Natural killer cell treated with Interleukin-12 subunit alpha and Interleukin-12 subunit beta and Interleukin-15 and Interleukin-18, amount 100 ng/mL, for 72 hours (primary cell): ENCODE data around the gene RPL19. TPM values are rescaled to one million over a fixed set of nuclear protein-coding genes. Genes with fewer than 3 reads are reported as not detected.
A peak's percentile ranks its signal among the peaks of the same experiment; 100 is the strongest.

Source experiments
- ATAC-seq, 2 donors: fragments of 150-1000 bp; cut with Tn5 transposase in 1 of 2; sonication (Bioruptor Pico), chemical (Tn5 transposase) in 1 of 2; 2 replicates each; pipeline ENCODE4 v1.10.0; 2021
- DNase-seq: peaks from one replicate; pipeline ENCODE4 v3.0.0; 2022; ENCODE audit warnings: low spot score
- H3K27ac Mint-ChIP-seq, 2 donors: 1 replicate in 1 of 2; 2 replicates in 1 of 2; pipeline ENCODE4 v1.8.0; 2022; ENCODE audit warnings: mixed read lengths in 2 of 2, mild to moderate bottlenecking in 1 of 2, moderate library complexity in 1 of 2
- H3K27me3 Mint-ChIP-seq, 2 donors: 1 replicate in 1 of 2; 2 replicates in 1 of 2; pipeline ENCODE4 v1.8.0; 2022; ENCODE audit warnings: mixed read lengths in 2 of 2
- H3K36me3 Mint-ChIP-seq: one replicate; pipeline ENCODE4 v1.8.0; 2022; ENCODE audit warnings: mixed read lengths
- H3K4me1 Mint-ChIP-seq, 2 donors: 1 replicate in 1 of 2; 2 replicates in 1 of 2; pipeline ENCODE4 v1.8.0; 2022; ENCODE audit warnings: low read depth in 2 of 2, mixed read lengths in 2 of 2, mild to moderate bottlenecking in 1 of 2
- H3K4me3 Mint-ChIP-seq: one replicate; pipeline ENCODE4 v1.8.0; 2022; ENCODE audit warnings: mixed read lengths
- H3K9me3 Mint-ChIP-seq: 2 replicates; pipeline ENCODE4 v1.8.0; 2022; ENCODE audit warnings: mixed read lengths
- total RNA-seq, 2 donors: library from RNA; stranded (reverse); gene quantifications; one replicate each; pipeline ENCODE4 v1.2.3, GENCODE V29; 2022

Gene RPL19
- total RNA-seq, 2 donors from 2014 or later, result 1,326 to 1,683 TPM

DNA sequence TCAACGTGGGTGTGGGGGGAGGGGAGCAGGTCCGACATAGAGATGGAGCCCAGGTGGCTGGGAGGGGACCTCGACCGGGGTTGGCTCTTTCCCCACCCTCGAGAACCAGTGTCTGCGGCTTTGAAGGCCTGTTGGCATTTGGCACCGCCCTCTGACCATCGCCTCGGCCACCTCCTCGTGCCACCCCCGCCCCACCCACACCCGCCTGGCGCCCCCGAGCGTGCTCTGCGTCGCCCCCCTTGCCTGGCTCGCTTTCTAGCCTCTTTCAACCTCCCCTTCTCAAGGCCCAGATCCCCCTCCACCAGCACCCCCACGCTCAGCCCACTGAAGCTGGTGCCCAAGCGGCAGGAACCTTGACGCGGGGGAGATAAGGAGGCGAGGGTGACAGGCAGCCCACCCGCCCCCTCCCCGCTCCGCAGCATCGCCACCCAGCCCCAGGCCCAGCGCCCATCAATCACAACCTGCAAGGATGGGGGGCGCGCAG, 3.2 kb upstream of the RPL19 start:
- Mint-ChIP-seq H3K4me3 (peak overlapping the region; percentile 94), H3K4me1 (peaks cover 26 to 40% of the 10 kb centered on the region in 2 donors), H3K27ac (no peak overlapping the region), H3K9me3 (no peaks in the 10 kb centered on the region), H3K27me3 (no peaks in the 10 kb centered on the region), H3K36me3 (peaks cover 11% of the 10 kb centered on the region)
- ATAC-seq, result no peak
- no peak for DNase-seq

- Mint-ChIP-seq H3K4me1 (peaks cover 26 to 41% of the 10 kb centered on the region in 2 donors), H3K36me3 (peaks cover 16% of the 10 kb centered on the region)
- peak; percentile 79 to 82 for ATAC-seq
Observed at GRCh38 chr17:39197380-39198185, 2.5 kb upstream of the RPL19 start, which contains the start of gene CACNB1. CACNB1 (minus strand) TSS chr17:39197669; CDS start chr17:39197495, 174 bp downstream.

GRCh38 chr17:39198186-39198566, 1.9 kb upstream of the RPL19 start:
- no peaks in the 10 kb centered on the region for H3K9me3 Mint-ChIP-seq
- H3K36me3 Mint-ChIP-seq, result peaks cover 21% of the 10 kb centered on the region
- H3K4me1 Mint-ChIP-seq, result peaks cover 30 to 45% of the 10 kb centered on the region in 2 donors

More at GRCh38 chr17:39197380-39198185, 2.5 kb upstream of the RPL19 start, which contains the start of gene CACNB1:
- no peaks in the 10 kb centered on the region for H3K27me3 Mint-ChIP-seq
- DNase-seq, result peak; percentile 86
- H3K9me3 Mint-ChIP-seq, result no peaks in the 10 kb centered on the region
- peak within 1 kb of the TSS; percentile 94 for H3K4me3 Mint-ChIP-seq
- H3K27ac Mint-ChIP-seq, result peak within 1 kb of the TSS; percentile 67 to 98

DNA sequence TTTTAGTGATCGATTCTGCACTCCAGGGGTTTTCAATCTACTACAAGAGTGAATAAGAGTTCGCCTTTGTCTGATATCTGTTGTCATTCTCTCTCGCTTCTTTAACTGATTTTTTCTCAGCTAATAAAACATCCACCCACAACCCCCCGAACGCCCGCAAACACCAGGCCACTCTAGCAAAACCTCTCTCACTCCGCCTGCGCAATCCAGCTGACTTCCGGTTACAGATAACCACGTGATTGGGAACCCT, 338 bp upstream of the RPL19 start:
- Mint-ChIP-seq H3K4me3 (peak overlapping the region; percentile 94), H3K36me3 (peaks cover 34% of the 10 kb centered on the region), H3K4me1 (peaks cover 30 to 40% of the 10 kb centered on the region in 2 donors), H3K27me3 (no peaks in the 10 kb centered on the region), H3K27ac (peak overlapping the region; percentile 98 to 100), H3K9me3 (no peaks in the 10 kb centered on the region)
- peak; percentile 74 to 83 for ATAC-seq
- peak; percentile 90 for DNase-seq

More at GRCh38 chr17:39198186-39198566, 1.9 kb upstream of the RPL19 start:
- Mint-ChIP-seq H3K4me3 (peak overlapping the region; percentile 94), H3K27ac (peak overlapping the region; percentile 67 to 98), H3K27me3 (no peaks in the 10 kb centered on the region)
- DNase-seq, result no peak
- no peak for ATAC-seq

DNA sequence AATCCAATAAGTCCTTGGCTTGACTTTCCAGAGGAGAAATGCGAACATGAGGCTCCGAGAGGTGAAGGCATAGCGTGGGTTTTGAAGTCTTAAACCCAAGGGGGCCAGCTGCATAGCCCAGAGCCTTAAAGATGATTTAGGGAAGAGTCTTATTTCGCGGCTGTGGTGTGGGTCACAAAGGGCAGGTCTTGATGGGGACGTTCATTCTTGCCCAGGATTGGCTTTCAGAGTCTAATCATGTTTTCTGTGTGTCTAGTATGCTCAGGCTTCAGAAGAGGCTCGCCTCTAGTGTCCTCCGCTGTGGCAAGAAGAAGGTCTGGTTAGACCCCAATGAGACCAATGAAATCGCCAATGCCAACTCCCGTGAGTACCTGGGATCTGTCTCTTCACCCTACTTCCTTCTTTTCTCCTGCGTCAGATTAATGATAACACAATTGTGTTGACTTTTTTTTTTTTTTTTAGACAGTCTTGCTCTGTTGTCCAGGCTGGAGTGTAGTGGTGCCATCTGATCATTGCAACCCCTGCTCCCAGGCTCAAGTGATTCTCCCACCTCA, 951 bp downstream of the RPL19 start:
- Mint-ChIP-seq H3K36me3 (peaks cover 38% of the 10 kb centered on the region), H3K4me3 (peak overlapping the region; percentile 94), H3K27me3 (no peaks in the 10 kb centered on the region), H3K4me1 (peaks cover 30 to 37% of the 10 kb centered on the region in 2 donors), H3K27ac (peak overlapping the region; percentile 98 to 100), H3K9me3 (no peaks in the 10 kb centered on the region)
- DNase-seq (no peak), ATAC-seq (no peak)

GRCh38 chr17:39204245-39204644, 4.2 kb downstream of the RPL19 start:
- no peaks in the 10 kb centered on the region for H3K27me3 Mint-ChIP-seq
- ATAC-seq (no peak), DNase-seq (no peak)
- peaks cover 38% of the 10 kb centered on the region for H3K36me3 Mint-ChIP-seq
- H3K27ac Mint-ChIP-seq, result peak overlapping the region; percentile 31 to 57
- peaks cover 30 to 32% of the 10 kb centered on the region in 2 donors for H3K4me1 Mint-ChIP-seq
- no peaks in the 10 kb centered on the region for H3K9me3 Mint-ChIP-seq
- H3K4me3 Mint-ChIP-seq, result no peak overlapping the region

- ATAC-seq (no peak), DNase-seq (no peak)
- Mint-ChIP-seq H3K4me3 (no peak overlapping the region), H3K9me3 (no peaks in the 10 kb centered on the region), H3K27me3 (no peaks in the 10 kb centered on the region), H3K4me1 (peaks cover 21 to 23% of the 10 kb centered on the region in 2 donors), H3K36me3 (peaks cover 38% of the 10 kb centered on the region), H3K27ac (peak overlapping the region; percentile 31 to 57)
Observed at GRCh38 chr17:39205112-39205526, 5.0 kb downstream of the RPL19 start.

DNA sequence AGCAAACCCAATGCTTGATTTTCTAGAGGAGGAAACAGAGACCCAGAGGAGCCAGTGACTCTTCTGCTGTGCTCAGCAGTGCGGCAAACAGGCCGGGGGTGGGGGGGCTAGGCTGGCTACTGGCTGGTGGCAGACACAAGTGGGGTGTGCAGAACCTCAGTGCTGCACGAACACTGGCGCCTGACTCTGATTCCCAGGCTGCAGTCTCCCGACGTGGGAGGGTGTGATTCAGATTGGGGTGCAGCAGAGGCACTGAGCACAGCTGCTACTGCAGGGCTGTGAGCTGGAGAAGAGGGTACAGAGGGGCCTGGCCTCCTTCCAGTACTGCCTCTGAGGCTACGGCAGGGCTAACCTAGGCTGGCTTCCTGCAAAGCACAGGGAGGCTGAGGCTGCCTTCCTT, 8.1 kb downstream of the RPL19 start:
- no peaks in the 10 kb centered on the region for H3K9me3 Mint-ChIP-seq
- no peak overlapping the region for H3K4me3 Mint-ChIP-seq
- peaks cover 0 to 2% of the 10 kb centered on the region in 2 donors for H3K4me1 Mint-ChIP-seq
- no peak for ATAC-seq
- no peaks in the 10 kb centered on the region for H3K27me3 Mint-ChIP-seq
- peaks cover 17% of the 10 kb centered on the region for H3K36me3 Mint-ChIP-seq
- no peak for DNase-seq
- peak overlapping the region in 1 of 2 donors; percentile 33 for H3K27ac Mint-ChIP-seq

DNA sequence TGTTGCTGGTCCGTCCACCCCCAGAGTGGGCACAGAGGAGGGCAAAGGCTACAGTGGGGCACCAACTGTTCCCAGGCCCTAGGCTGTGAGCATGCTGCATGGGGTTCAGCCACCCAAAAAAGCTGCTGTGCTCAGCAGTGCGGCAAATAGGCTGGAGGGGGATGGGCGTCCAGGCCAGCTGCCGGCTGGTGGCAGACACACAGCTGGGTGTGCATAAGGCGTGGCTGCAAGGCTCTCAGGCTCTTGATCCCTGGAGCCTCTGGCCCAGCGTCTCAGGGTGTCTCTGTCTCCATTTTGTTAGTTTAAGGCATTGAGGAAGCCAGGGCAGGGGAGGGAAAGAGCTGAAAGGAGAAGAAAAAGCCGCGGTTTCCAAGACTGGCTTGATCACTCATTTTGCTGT, 8.8 kb downstream of the RPL19 start:
- peaks cover 0 to 2% of the 10 kb centered on the region in 2 donors for H3K4me1 Mint-ChIP-seq
- DNase-seq (no peak), ATAC-seq (no peak)
- H3K27ac Mint-ChIP-seq, result no peak overlapping the region
- H3K36me3 Mint-ChIP-seq, result peaks cover 11% of the 10 kb centered on the region
- no peaks in the 10 kb centered on the region for H3K9me3 Mint-ChIP-seq
- no peaks in the 10 kb centered on the region for H3K27me3 Mint-ChIP-seq
- H3K4me3 Mint-ChIP-seq, result peak overlapping the region; percentile 20

DNA sequence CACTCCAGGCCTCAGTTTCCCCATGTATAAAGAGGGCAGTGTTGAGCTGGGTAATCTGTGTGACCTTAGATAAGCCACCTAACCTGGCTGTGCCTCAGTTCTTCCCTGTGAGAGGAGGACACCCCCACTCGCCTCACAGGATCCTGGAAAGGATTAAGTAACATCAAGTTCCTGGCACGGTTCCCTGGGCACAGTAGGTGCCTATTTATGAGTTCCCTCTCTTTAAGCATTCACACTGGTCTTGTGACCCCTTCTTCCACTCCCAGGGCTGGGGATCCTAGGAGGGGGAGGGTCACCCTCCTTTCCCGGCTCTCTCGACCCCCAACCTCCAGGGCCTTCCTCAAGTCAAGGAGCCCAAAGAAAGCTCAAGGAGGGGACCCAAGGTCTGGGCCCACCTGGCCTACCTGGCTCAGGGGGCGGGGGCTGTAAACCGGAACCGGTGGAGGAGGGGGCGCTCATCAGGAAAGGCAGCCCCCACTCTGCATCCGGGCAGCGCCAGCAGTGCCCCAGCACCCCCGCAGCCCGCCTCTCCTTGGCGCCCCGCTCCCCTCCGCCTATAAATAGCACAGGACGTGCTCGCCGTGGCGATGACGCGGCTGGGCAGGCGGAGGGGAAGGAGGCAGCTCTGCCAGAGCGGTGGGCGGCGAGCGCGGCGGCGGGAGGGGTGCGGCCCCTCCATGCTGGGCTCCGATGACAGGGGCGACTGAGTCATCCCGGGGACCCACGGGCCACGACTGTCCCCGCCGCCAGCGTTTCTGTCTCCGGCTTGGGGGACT, 9.4 kb downstream of the RPL19 start:
- H3K4me3 Mint-ChIP-seq, result peak overlapping the region; percentile 20
- ATAC-seq (peak; percentile 75 to 76), DNase-seq (no peak)

DNA sequence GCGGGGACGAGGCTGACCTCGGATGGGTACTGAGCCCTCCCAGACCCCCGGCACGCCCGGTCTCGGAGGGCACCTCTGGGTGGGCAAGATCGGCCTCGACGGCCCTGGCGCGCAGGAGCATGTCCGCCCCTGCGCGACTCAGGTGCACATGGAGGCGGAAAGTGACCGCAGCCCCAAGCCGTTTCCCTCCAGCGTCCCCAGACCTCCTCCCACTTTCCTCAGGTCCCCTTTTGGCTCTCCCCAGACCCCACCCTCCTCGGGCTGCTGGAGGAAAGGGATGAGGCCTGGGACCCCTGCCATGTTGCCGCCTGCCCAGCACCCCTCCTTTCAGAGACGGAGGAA, 10.0 kb downstream of the RPL19 start:
- Mint-ChIP-seq H3K27me3 (no peaks in the 10 kb centered on the region), H3K36me3 (peaks cover under 1% of the 10 kb centered on the region), H3K4me3 (no peak overlapping the region), H3K9me3 (no peaks in the 10 kb centered on the region), H3K27ac (no peak overlapping the region), H3K4me1 (no peaks in the 10 kb centered on the region)
- no peak for ATAC-seq
- DNase-seq, result no peak

More for the DNA sequence above, 9.4 kb downstream of the RPL19 start:
- Mint-ChIP-seq H3K36me3 (peaks cover 6% of the 10 kb centered on the region), H3K9me3 (no peaks in the 10 kb centered on the region), H3K27ac (no peak overlapping the region), H3K4me1 (no peaks in the 10 kb centered on the region), H3K27me3 (no peaks in the 10 kb centered on the region)

GRCh38 chr17:39212195-39212810, 12.2 kb downstream of the RPL19 start:
- H3K36me3 Mint-ChIP-seq, result no peaks in the 10 kb centered on the region
- no peak for DNase-seq
- ATAC-seq, result no peak
- H3K9me3 Mint-ChIP-seq, result no peaks in the 10 kb centered on the region
- H3K27ac Mint-ChIP-seq, result no peak overlapping the region
- H3K27me3 Mint-ChIP-seq, result peaks cover 9 to 12% of the 10 kb centered on the region in 2 donors
- no peaks in the 10 kb centered on the region for H3K4me1 Mint-ChIP-seq
- H3K4me3 Mint-ChIP-seq, result no peak overlapping the region

DNA sequence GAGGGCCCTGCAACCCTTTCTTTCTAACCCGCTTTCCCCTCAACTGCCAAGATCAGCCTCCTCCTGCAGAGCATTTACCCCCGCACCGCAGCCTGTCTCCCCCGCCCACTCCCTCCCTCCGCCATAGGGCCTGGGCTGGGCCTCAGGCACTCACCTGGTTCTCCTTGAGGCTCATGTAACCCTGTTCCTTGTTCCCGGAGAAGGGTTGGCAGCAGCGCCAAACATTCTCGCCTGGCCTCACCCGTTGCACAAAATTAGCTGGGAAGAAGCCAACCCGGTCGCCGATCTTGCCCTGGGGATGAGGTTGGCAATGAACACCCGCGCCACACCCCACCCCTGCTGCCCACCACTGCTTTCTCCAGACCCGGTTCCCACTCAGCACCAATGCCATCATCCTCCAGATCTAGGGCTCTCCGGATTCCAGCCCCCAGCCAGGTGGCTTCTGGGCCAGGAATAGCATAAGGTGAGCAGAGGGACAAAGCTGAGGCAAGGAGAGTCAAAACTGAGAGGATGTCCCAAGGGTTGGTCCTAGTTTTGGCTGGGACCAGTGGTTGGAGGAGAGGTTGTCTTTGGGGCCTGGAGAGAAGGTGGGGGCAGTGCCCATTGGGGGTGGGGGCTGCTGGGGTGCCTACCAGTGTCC, 12.9 kb downstream of the RPL19 start:
- no peaks in the 10 kb centered on the region for H3K9me3 Mint-ChIP-seq
- H3K4me3 Mint-ChIP-seq, result no peak overlapping the region
- H3K4me1 Mint-ChIP-seq, result no peaks in the 10 kb centered on the region
- H3K27me3 Mint-ChIP-seq, result peaks cover 9 to 12% of the 10 kb centered on the region in 2 donors
- no peaks in the 10 kb centered on the region for H3K36me3 Mint-ChIP-seq
- DNase-seq (no peak), ATAC-seq (no peak)
- no peak overlapping the region for H3K27ac Mint-ChIP-seq
